Lung (tissue), 12 donors: Measurements from ENCODE around the gene NCLN. TPM values are rescaled to one million over a fixed set of nuclear protein-coding genes. Genes with fewer than 3 reads are reported as not detected.

Source experiments
- ATAC-seq: fragments of 200-7000 bp; cut with Tn5 transposase; one replicate; pipeline ENCODE4 v1.9.1; 2020; ENCODE audit warnings: moderate number of reproducible peaks; ENCODE audit not compliant: insufficient read depth, low FRiP score
- DNase-seq, 3 donors: peaks; one replicate each; pipeline ENCODE4 v3.0.0-alpha.2; 2013 to 2017
- H3K27ac ChIP-seq, 2 donors: one replicate each; pipeline ENCODE4 v1.5.1; 2013; ENCODE audit warnings: mild to moderate bottlenecking in 2 of 2, moderate library complexity in 2 of 2, control low read depth in 1 of 2, inconsistent platforms in 1 of 2, low read depth in 1 of 2, low read length in 1 of 2
- H3K27me3 ChIP-seq, 3 donors: one replicate each; pipeline ENCODE4 v1.5.1; 2013; ENCODE audit warnings: low read length in 2 of 3; ENCODE audit not compliant: control insufficient read depth in 3 of 3, insufficient read depth in 3 of 3
- H3K36me3 ChIP-seq, 4 donors: one replicate each; pipeline ENCODE4 v1.5.1; 2013; ENCODE audit warnings: low read length in 4 of 4, mild to moderate bottlenecking in 1 of 4, moderate library complexity in 1 of 4; ENCODE audit not compliant: control insufficient read depth in 4 of 4, insufficient read depth in 4 of 4
- H3K4me1 ChIP-seq, 5 donors: one replicate each; pipeline ENCODE4 v1.5.1; 2013; ENCODE audit warnings: low read length in 5 of 5, mild to moderate bottlenecking in 2 of 5, moderate library complexity in 1 of 5; ENCODE audit not compliant: control insufficient read depth in 5 of 5, insufficient read depth in 5 of 5
- H3K4me3 ChIP-seq: one replicate; pipeline ENCODE4 v1.5.1; 2013; ENCODE audit warnings: mild to moderate bottlenecking, control low read depth, moderate library complexity
- H3K9ac ChIP-seq, 2 donors: one replicate each; pipeline ENCODE4 v1.5.1; 2013; ENCODE audit warnings: low read length in 2 of 2, control low read depth in 1 of 2; ENCODE audit not compliant: insufficient read depth in 1 of 2
- H3K9me3 ChIP-seq, 4 donors: one replicate each; pipeline ENCODE4 v1.5.1; 2013; ENCODE audit warnings: low read length in 3 of 4, mild to moderate bottlenecking in 1 of 4, moderate library complexity in 1 of 4; ENCODE audit not compliant: control insufficient read depth in 4 of 4, insufficient read depth in 3 of 4
- CTCF ChIP-seq: IDR thresholded peaks from 2 replicates; pipeline ENCODE4 v1.5.1; 2012; ENCODE audit warnings: mild to moderate bottlenecking; ENCODE audit errors: control extremely low read depth, extremely low read depth
- WGBS, 2 donors: extraction: QIAGEN DNeasy Blood & Tissue Kit; methylation state at CpG; one replicate each; pipeline ENCODE4 v1.1.7; 2013; 5-methylcytosine and 5-hydroxymethylcytosine counted together
- polyA plus RNA-seq, 2 donors: library from polyadenylated mRNA; stranded (reverse); fragments of 200-250 nt; gene quantifications; one replicate each; pipeline ENCODE4 v1.2.1, GENCODE V29; 2013
- total RNA-seq, 2 donors: library from RNA; depleted of rRNA in 1 of 2; stranded (reverse); fragments of >200 nt in 1 of 2; gene quantifications; one replicate each; pipeline ENCODE4 v1.2.1, GENCODE V29; 2014 to 2021
- donor health status: control.
- donor health status: control.
- donor health status: Bipolar disorder and iron deficiency.
- donor health status: healthy.
- donor health status: DM: yes; HTN: yes; CAD: no.

The NCLN gene
- total and polyA plus RNA-seq, 4 donors = 24.8 to 117 (median 63.1) TPM

- Histone ChIP-seq H3K9ac (no peak overlapping the region), H3K4me1 (peaks cover 0 to 17% (median 3%) of the 10 kb centered on the region in 5 donors), H3K4me3 (no peak overlapping the region), H3K36me3 (no peaks in the 10 kb centered on the region), H3K27me3 (no peaks in the 10 kb centered on the region), H3K27ac (peak overlapping the region in 1 of 2 donors; percentile 97), H3K9me3 (no peaks in the 10 kb centered on the region)
- no peak for ATAC-seq
- no peak for TF ChIP-seq CTCF
- DNase-seq = no peak
Observed at GRCh38 chr19:3140667-3141038, 45.1 kb upstream of the NCLN start.

- H3K27ac ChIP-seq = peak overlapping the region; percentile 61 to 97
- no peaks in the 10 kb centered on the region for H3K9me3 ChIP-seq
- DNase-seq = peak in 1 of 3 donors; percentile 31
- 39 to 41% methylated on average over 6 of the region's 6 CpGs for WGBS, 2 donors
- TF ChIP-seq CTCF = no peak
- H3K9ac ChIP-seq = no peak overlapping the region
- H3K4me3 ChIP-seq = no peak overlapping the region
- H3K36me3 ChIP-seq = no peaks in the 10 kb centered on the region
- ATAC-seq = peak; percentile 54
- peaks cover 0 to 12% (median 3%) of the 10 kb centered on the region in 5 donors for H3K4me1 ChIP-seq
- H3K27me3 ChIP-seq = no peaks in the 10 kb centered on the region
Observed at GRCh38 chr19:3142292-3142670, 43.4 kb upstream of the NCLN start.

- ATAC-seq (no peak), DNase-seq (no peak)
- 61 to 64% methylated on average over 11 of the region's 11 CpGs for WGBS, 2 donors
- Histone ChIP-seq H3K4me1 (peaks cover 0 to 12% (median 3%) of the 10 kb centered on the region in 5 donors), H3K9me3 (no peaks in the 10 kb centered on the region), H3K4me3 (no peak overlapping the region), H3K27me3 (no peaks in the 10 kb centered on the region), H3K27ac (peak overlapping the region in 1 of 2 donors; percentile 97), H3K9ac (no peak overlapping the region), H3K36me3 (no peaks in the 10 kb centered on the region)
- TF ChIP-seq CTCF = no peak
Observed at GRCh38 chr19:3142781-3143337, 42.9 kb upstream of the NCLN start.
